ENCODE measurements around the gene SPACA6.

The SPACA6 gene

DNA sequence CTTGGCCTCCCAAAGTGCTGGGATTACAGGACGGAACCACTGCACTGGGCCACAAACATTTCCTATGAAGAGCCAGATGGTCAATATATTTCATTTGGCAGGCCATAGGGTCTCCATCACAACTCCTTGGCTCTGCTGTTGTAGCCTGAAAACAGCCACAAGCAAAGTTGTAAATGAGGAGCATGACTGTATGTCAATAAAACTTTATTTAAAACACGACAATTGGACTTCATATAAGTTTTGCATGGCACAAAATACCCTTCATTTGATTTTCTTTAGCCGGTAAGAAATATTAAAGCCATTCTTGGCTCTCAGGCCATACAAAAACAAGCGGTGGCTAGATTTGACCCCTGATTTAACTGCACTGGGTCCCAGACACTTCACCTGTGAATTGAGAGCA is 61.6 kb downstream of the SPACA6 start:
- TF ChIP-seq, protein P1, sequence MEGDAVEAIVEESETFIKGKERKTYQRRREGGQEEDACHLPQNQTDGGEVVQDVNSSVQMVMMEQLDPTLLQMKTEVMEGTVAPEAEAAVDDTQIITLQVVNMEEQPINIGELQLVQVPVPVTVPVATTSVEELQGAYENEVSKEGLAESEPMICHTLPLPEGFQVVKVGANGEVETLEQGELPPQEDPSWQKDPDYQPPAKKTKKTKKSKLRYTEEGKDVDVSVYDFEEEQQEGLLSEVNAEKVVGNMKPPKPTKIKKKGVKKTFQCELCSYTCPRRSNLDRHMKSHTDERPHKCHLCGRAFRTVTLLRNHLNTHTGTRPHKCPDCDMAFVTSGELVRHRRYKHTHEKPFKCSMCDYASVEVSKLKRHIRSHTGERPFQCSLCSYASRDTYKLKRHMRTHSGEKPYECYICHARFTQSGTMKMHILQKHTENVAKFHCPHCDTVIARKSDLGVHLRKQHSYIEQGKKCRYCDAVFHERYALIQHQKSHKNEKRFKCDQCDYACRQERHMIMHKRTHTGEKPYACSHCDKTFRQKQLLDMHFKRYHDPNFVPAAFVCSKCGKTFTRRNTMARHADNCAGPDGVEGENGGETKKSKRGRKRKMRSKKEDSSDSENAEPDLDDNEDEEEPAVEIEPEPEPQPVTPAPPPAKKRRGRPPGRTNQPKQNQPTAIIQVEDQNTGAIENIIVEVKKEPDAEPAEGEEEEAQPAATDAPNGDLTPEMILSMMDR (IDR thresholded peaks at IDR 0.05; ENCODE audit: low read depth, low read length, missing control alignments) = no peak
- DNase-seq (ENCODE audit: extremely low read depth, low read depth) = no peak
- no peak overlapping the region for H3K4me3 ChIP-seq (replicated peaks; ENCODE audit: low read depth, low read length)
